ENCODE results near the gene BMPER. TPM values are rescaled to one million over a fixed set of nuclear protein-coding genes. Genes with fewer than 3 reads are reported as not detected.

The BMPER gene
- total RNA-seq, 1 experiment from 2014 or later: 0.50 TPM

- Histone ChIP-seq H3K36me3 (ENCODE audit: low read depth) (no peaks in the 10 kb centered on the region), H4K20me1 (ENCODE audit: insufficient read depth) (no peaks in the 10 kb centered on the region; the same call in 1 of the 2 replicates), H3K4me3 (no peak overlapping the region), H3K27me3 (ENCODE audit: insufficient read depth, low read depth) (peaks cover 18% of the 10 kb centered on the region; the same call in 1 of the 2 replicates), H3K4me2 (no peak overlapping the region), H3K9me2 (ENCODE audit: insufficient read depth) (no peaks in the 10 kb centered on the region), H2AFZ (no peak overlapping the region), H3K27ac (no peak overlapping the region), H3F3A (ENCODE audit: insufficient read depth, low read depth) (no peaks in the 10 kb centered on the region), H3K9me3 (ENCODE audit: insufficient read depth, low read depth) (no peaks in the 10 kb centered on the region), H3K4me1 (replicated peaks; ENCODE audit: insufficient read depth) (no peaks in the 10 kb centered on the region), H3K79me2 (ENCODE audit: low read depth) (no peaks in the 10 kb centered on the region)
- POLR2A ChIA-PET (ENCODE audit: unreplicated experiment): interaction anchor here (0.6 kb wide), 1 partner anchor 172 kb away, joined by 5 read pairs; no protein-coding TSS in a partner anchor
- no peak for DNase-seq
- BruUV-seq (replicated peaks): no TSS peak
- intact Hi-C loops (cut with micrococcal nuclease; ENCODE audit: unreplicated experiment): no loop called here
- CTCF ChIA-PET: no interaction called here
- TF ChIP-seq EZH2 (IDR thresholded peaks at IDR 0.05; ENCODE audit: low read depth): no peak
- no peak for TF ChIP-seq CTCF (conservative IDR thresholded peaks at IDR 0.05)
These were observed 255.0 kb downstream of the BMPER start for GRCh38 chr7:34160261-34160752.

- Histone ChIP-seq H3K4me1 (replicated peaks; ENCODE audit: insufficient read depth) (no peaks in the 10 kb centered on the region), H3K36me3 (ENCODE audit: low read depth) (no peaks in the 10 kb centered on the region), H3K4me2 (no peak overlapping the region), H4K20me1 (ENCODE audit: insufficient read depth) (no peaks in the 10 kb centered on the region; the same call in 1 of the 2 replicates), H3K4me3 (no peak overlapping the region), H3K27ac (no peak overlapping the region), H3K9me2 (ENCODE audit: insufficient read depth) (no peaks in the 10 kb centered on the region), H3K9me3 (ENCODE audit: insufficient read depth, low read depth) (no peaks in the 10 kb centered on the region), H2AFZ (no peak overlapping the region), H3K79me2 (ENCODE audit: low read depth) (no peaks in the 10 kb centered on the region), H3K27me3 (ENCODE audit: insufficient read depth, low read depth) (peaks cover 19% of the 10 kb centered on the region; the same call in 1 of the 2 replicates), H3F3A (ENCODE audit: insufficient read depth, low read depth) (no peaks in the 10 kb centered on the region)
- POLR2A ChIA-PET (ENCODE audit: unreplicated experiment): no interaction called here
- BruUV-seq (replicated peaks): no TSS peak
- TF ChIP-seq CTCF (conservative IDR thresholded peaks at IDR 0.05) (no peak), EZH2 (IDR thresholded peaks at IDR 0.05; ENCODE audit: low read depth) (no peak)
- CTCF ChIA-PET: no interaction called here
- no peak for DNase-seq
- intact Hi-C loops (cut with micrococcal nuclease; ENCODE audit: unreplicated experiment): no loop called here
These were observed 256.8 kb downstream of the BMPER start for GRCh38 chr7:34162027-34162565.

GRCh38 chr7:34162677-34163076 is 257.3 kb downstream of the BMPER start:
- no peaks in the 10 kb centered on the region for H3K4me1 ChIP-seq (replicated peaks; ENCODE audit: insufficient read depth)
- no peaks in the 10 kb centered on the region for H3F3A ChIP-seq (ENCODE audit: insufficient read depth, low read depth)
- H3K9me3 ChIP-seq (ENCODE audit: insufficient read depth, low read depth): no peaks in the 10 kb centered on the region
- TF ChIP-seq CTCF (conservative IDR thresholded peaks at IDR 0.05) (no peak), EZH2 (IDR thresholded peaks at IDR 0.05; ENCODE audit: low read depth) (no peak)
- peaks cover 19% of the 10 kb centered on the region; the same call in 1 of the 2 replicates for H3K27me3 ChIP-seq (ENCODE audit: insufficient read depth, low read depth)
- no peak overlapping the region for H3K27ac ChIP-seq
- no peaks in the 10 kb centered on the region for H3K79me2 ChIP-seq (ENCODE audit: low read depth)
- no TSS peak for BruUV-seq (replicated peaks)
- H3K4me3 ChIP-seq: no peak overlapping the region
- ChIA-PET POLR2A (ENCODE audit: unreplicated experiment) (no interaction called here), CTCF (no interaction called here)
- H3K9me2 ChIP-seq (ENCODE audit: insufficient read depth): no peaks in the 10 kb centered on the region
- no peak overlapping the region for H3K4me2 ChIP-seq
- H2AFZ ChIP-seq: no peak overlapping the region
- H4K20me1 ChIP-seq (ENCODE audit: insufficient read depth): no peaks in the 10 kb centered on the region; the same call in 1 of the 2 replicates
- no peak for DNase-seq
- intact Hi-C loops (cut with micrococcal nuclease; ENCODE audit: unreplicated experiment): no loop called here
- H3K36me3 ChIP-seq (ENCODE audit: low read depth): no peaks in the 10 kb centered on the region
